ENCODE measurements around the gene RFFL. TPM values are rescaled to one million over a fixed set of nuclear protein-coding genes. Genes with fewer than 3 reads are reported as not detected.

The RFFL gene
- total RNA-seq, 1 experiment from 2014 or later = 37.7 TPM

DNA sequence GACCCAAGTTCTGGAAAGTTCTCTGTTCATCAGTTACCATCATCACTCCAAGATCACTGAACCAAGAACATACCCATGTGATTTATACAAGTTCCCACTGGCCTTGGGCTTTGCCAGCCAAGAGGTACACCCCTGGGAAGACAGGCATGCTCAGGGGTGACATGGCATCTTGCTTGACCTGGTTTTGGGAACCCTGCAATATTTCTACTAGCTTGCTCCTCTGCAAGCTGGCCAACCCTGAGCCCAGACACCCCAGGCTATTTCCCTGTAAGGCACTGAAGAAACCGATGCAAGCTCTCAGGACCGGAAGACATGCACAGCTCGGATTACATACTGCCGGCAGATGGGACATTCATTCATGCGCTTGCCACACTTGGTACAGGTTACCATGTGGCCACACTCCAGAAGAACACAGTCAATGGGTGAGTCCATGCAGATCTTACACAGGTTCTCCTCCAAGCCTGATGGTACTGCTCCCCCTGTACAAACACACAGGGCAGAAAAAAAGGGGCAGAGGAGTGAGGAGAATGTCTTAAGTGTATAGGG, 51.8 kb downstream of the RFFL start:
- no peak for ATAC-seq
- no peak overlapping the region for H2AFZ ChIP-seq (ENCODE audit: low read length)
- BruUV-seq (replicated peaks) = no TSS peak
- H3K9me2 ChIP-seq (replicated peaks; ENCODE audit: low read length) = no peaks in the 10 kb centered on the region
- H3K4me2 ChIP-seq (ENCODE audit: low read length) = no peak overlapping the region
- H3K36me3 ChIP-seq (ENCODE audit: low read depth, low read length) = peaks cover 58% of the 10 kb centered on the region
- no peak overlapping the region for H3K9ac ChIP-seq (ENCODE audit: low read length)
- H3K27ac ChIP-seq (ENCODE audit: low read length) = no peak overlapping the region
- intact Hi-C loops (cut with micrococcal nuclease) = no loop called here
- no peaks in the 10 kb centered on the region for H3F3A ChIP-seq (ENCODE audit: low read length, unreplicated experiment)
- POLR2A ChIA-PET (ENCODE audit: unreplicated experiment) = no interaction called here
- TF ChIP-seq EZH2phosphoT487 (IDR thresholded peaks at IDR 0.05; ENCODE audit: borderline replicate concordance, low read length) (no peak), EZH2 (IDR thresholded peaks at IDR 0.05; ENCODE audit: low read length, unreplicated experiment) (no peak)
- TF ChIP-seq, protein P1, sequence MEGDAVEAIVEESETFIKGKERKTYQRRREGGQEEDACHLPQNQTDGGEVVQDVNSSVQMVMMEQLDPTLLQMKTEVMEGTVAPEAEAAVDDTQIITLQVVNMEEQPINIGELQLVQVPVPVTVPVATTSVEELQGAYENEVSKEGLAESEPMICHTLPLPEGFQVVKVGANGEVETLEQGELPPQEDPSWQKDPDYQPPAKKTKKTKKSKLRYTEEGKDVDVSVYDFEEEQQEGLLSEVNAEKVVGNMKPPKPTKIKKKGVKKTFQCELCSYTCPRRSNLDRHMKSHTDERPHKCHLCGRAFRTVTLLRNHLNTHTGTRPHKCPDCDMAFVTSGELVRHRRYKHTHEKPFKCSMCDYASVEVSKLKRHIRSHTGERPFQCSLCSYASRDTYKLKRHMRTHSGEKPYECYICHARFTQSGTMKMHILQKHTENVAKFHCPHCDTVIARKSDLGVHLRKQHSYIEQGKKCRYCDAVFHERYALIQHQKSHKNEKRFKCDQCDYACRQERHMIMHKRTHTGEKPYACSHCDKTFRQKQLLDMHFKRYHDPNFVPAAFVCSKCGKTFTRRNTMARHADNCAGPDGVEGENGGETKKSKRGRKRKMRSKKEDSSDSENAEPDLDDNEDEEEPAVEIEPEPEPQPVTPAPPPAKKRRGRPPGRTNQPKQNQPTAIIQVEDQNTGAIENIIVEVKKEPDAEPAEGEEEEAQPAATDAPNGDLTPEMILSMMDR (conservative IDR thresholded peaks at IDR 0.05; ENCODE audit: low read depth, low read length) = no peak
- no peaks in the 10 kb centered on the region for H3K79me2 ChIP-seq (ENCODE audit: low read length)
- no peaks in the 10 kb centered on the region for H3K9me3 ChIP-seq (ENCODE audit: low read length)
- CTCF ChIA-PET = no interaction called here
- DNase-seq = no peak
- H3K27me3 ChIP-seq (ENCODE audit: low read length) = no peaks in the 10 kb centered on the region
- no peaks in the 10 kb centered on the region for H3K4me1 ChIP-seq (ENCODE audit: insufficient read depth, low read length)
- no peaks in the 10 kb centered on the region for H4K20me1 ChIP-seq (ENCODE audit: low read length)
- H3K4me3 ChIP-seq (ENCODE audit: low read length) = no peak overlapping the region

DNA sequence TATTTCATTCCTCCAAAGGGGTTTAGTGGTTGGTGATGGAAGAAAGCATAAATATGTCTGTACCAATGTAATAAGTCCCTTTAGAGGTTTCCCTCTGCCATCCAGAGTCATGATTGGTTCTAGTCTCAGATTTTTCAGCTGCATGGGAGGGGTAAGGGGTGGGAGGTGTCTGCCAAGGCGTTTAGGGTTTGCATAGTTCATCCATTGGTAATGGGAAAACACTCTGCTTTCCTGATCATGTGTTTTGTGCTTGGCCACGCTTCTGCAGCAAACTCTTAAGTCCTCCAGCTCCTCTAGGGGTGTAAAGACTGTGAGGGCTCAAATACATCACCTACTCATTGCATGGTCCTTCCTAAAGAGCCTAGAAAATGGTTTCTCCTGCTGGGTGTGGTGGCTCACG, 53.4 kb downstream of the RFFL start:
- Histone ChIP-seq H3K27ac (ENCODE audit: low read length) (no peak overlapping the region), H3K9ac (ENCODE audit: low read length) (no peak overlapping the region), H2AFZ (ENCODE audit: low read length) (no peak overlapping the region), H4K20me1 (ENCODE audit: low read length) (no peaks in the 10 kb centered on the region), H3K4me1 (ENCODE audit: insufficient read depth, low read length) (no peaks in the 10 kb centered on the region), H3K36me3 (ENCODE audit: low read depth, low read length) (peaks cover 42% of the 10 kb centered on the region), H3K4me2 (ENCODE audit: low read length) (no peak overlapping the region), H3F3A (ENCODE audit: low read length, unreplicated experiment) (no peaks in the 10 kb centered on the region), H3K79me2 (ENCODE audit: low read length) (no peaks in the 10 kb centered on the region), H3K9me2 (replicated peaks; ENCODE audit: low read length) (no peaks in the 10 kb centered on the region), H3K4me3 (ENCODE audit: low read length) (no peak overlapping the region), H3K9me3 (ENCODE audit: low read length) (no peaks in the 10 kb centered on the region), H3K27me3 (ENCODE audit: low read length) (no peaks in the 10 kb centered on the region)
- intact Hi-C loops (cut with micrococcal nuclease) = no loop called here
- DNase-seq = no peak
- POLR2A ChIA-PET (ENCODE audit: unreplicated experiment) = no interaction called here
- no TSS peak for BruUV-seq (replicated peaks)
- no peak for ATAC-seq
- TF ChIP-seq EZH2phosphoT487 (IDR thresholded peaks at IDR 0.05; ENCODE audit: borderline replicate concordance, low read length) (no peak), EZH2 (IDR thresholded peaks at IDR 0.05; ENCODE audit: low read length, unreplicated experiment) (no peak)
- TF ChIP-seq, protein P1 (conservative IDR thresholded peaks at IDR 0.05; ENCODE audit: low read depth, low read length) = no peak
- CTCF ChIA-PET = no interaction called here

DNA sequence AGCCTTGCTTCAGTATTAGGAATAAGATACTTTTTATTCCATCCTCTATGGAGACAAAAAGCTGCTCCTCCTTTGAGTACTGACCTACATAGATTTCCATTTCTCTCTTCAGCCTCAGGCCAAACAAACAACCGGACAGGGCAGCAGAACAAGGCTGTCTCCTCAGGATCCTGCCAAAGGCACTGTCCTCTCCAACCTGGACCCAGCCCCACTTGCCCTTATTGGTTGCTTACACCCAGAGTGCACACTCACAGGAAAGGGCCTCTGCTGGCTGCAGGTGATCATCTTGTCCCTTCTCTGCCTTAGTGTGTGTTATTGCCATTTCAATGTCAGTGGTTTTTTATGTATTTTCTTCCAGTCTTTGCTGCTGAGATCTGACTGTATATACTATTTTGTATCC, 56.5 kb downstream of the RFFL start:
- Histone ChIP-seq H3K4me2 (ENCODE audit: low read length) (no peak overlapping the region), H3K9me2 (replicated peaks; ENCODE audit: low read length) (no peaks in the 10 kb centered on the region), H3K9me3 (ENCODE audit: low read length) (no peaks in the 10 kb centered on the region), H3K9ac (ENCODE audit: low read length) (no peak overlapping the region), H3K36me3 (ENCODE audit: low read depth, low read length) (peaks cover 22% of the 10 kb centered on the region; the same call in 1 of the 2 replicates), H2AFZ (ENCODE audit: low read length) (no peak overlapping the region), H3F3A (ENCODE audit: low read length, unreplicated experiment) (no peaks in the 10 kb centered on the region), H3K27me3 (ENCODE audit: low read length) (no peaks in the 10 kb centered on the region), H3K4me3 (ENCODE audit: low read length) (no peak overlapping the region), H3K4me1 (ENCODE audit: insufficient read depth, low read length) (peaks cover 6% of the 10 kb centered on the region), H4K20me1 (ENCODE audit: low read length) (no peaks in the 10 kb centered on the region), H3K79me2 (ENCODE audit: low read length) (no peaks in the 10 kb centered on the region), H3K27ac (ENCODE audit: low read length) (no peak overlapping the region)
- no peak for DNase-seq
- BruUV-seq (replicated peaks) = no TSS peak
- no peak for ATAC-seq
- intact Hi-C loops (cut with micrococcal nuclease) = no loop called here
- ChIA-PET CTCF (no interaction called here), POLR2A (ENCODE audit: unreplicated experiment) (no interaction called here)
- TF ChIP-seq EZH2 (IDR thresholded peaks at IDR 0.05; ENCODE audit: low read length, unreplicated experiment) (no peak), EZH2phosphoT487 (IDR thresholded peaks at IDR 0.05; ENCODE audit: borderline replicate concordance, low read length) (no peak)
- TF ChIP-seq, protein P1 (conservative IDR thresholded peaks at IDR 0.05; ENCODE audit: low read depth, low read length) = no peak

Data from PC-3 (cell line).